Measurements from ENCODE around the gene CHM. TPM values are rescaled to one million over a fixed set of nuclear protein-coding genes. Genes with fewer than 3 reads are reported as not detected.

The CHM gene
- total RNA-seq, 1 donor from 2014 or later: 33.3 TPM

DNA sequence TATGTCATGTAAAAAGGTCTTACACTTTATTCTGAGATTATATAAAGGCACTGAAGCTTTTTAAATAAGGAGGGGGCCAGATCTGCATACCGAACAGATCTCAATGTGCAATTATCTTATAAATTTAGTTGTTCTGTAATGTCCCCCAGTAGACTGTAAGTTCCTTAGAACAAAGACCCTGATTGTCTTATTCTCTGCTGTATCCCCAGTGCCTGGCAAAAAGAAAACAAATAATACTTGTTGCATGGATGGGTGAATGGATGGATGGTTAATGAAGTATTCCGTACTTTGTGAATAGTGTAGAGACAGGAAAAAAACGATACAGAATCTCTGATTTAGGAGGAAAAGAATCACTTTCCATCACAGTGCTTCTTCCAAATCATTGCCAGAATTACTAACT, 141.5 kb downstream of the CHM start:
- no peak overlapping the region for H3K27ac ChIP-seq (ENCODE audit: low read depth, low read length)
- peaks cover 2% of the 10 kb centered on the region for H3K36me3 ChIP-seq (ENCODE audit: insufficient read depth, low read length)
- no peaks in the 10 kb centered on the region for H3K4me1 ChIP-seq (ENCODE audit: insufficient read depth, low read length)
- Mint-ChIP-seq H3K4me1 (ENCODE audit: low read depth, unreplicated experiment) (no peaks in the 10 kb centered on the region), H3K9me3 (ENCODE audit: unreplicated experiment) (no peaks in the 10 kb centered on the region), H3K4me3 (ENCODE audit: unreplicated experiment) (no peak overlapping the region), H3K27ac (ENCODE audit: unreplicated experiment) (no peak overlapping the region), H3K36me3 (ENCODE audit: low read depth, unreplicated experiment) (no peaks in the 10 kb centered on the region), H3K27me3 (ENCODE audit: low read depth, unreplicated experiment) (no peaks in the 10 kb centered on the region)
- no peak overlapping the region for H3K4me2 ChIP-seq (ENCODE audit: low read length)
- no peaks in the 10 kb centered on the region for H3K79me2 ChIP-seq (ENCODE audit: insufficient read depth, low read length)
- H3K9ac ChIP-seq (ENCODE audit: low read length): no peak overlapping the region
- peaks cover 3% of the 10 kb centered on the region for H4K20me1 ChIP-seq (ENCODE audit: insufficient read depth, low read length)
- no peak overlapping the region for H2AFZ ChIP-seq (ENCODE audit: low read depth, low read length)
- DNase-seq (ENCODE audit: low read depth) (no peak), FAIRE-seq (peak; percentile 52)
- H3K4me3 ChIP-seq (ENCODE audit: insufficient read depth, low read depth, low read length): no peak overlapping the region
- TF ChIP-seq, protein P1, sequence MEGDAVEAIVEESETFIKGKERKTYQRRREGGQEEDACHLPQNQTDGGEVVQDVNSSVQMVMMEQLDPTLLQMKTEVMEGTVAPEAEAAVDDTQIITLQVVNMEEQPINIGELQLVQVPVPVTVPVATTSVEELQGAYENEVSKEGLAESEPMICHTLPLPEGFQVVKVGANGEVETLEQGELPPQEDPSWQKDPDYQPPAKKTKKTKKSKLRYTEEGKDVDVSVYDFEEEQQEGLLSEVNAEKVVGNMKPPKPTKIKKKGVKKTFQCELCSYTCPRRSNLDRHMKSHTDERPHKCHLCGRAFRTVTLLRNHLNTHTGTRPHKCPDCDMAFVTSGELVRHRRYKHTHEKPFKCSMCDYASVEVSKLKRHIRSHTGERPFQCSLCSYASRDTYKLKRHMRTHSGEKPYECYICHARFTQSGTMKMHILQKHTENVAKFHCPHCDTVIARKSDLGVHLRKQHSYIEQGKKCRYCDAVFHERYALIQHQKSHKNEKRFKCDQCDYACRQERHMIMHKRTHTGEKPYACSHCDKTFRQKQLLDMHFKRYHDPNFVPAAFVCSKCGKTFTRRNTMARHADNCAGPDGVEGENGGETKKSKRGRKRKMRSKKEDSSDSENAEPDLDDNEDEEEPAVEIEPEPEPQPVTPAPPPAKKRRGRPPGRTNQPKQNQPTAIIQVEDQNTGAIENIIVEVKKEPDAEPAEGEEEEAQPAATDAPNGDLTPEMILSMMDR (IDR thresholded peaks at IDR 0.05; ENCODE audit: insufficient read depth, low read depth, low read length): no peak
- no peak for TF ChIP-seq EZH2 (IDR thresholded peaks at IDR 0.05; ENCODE audit: insufficient read depth, low read length)
- H3K9me3 ChIP-seq (ENCODE audit: insufficient read depth, low read depth, low read length): no peaks in the 10 kb centered on the region
- no peaks in the 10 kb centered on the region for H3K27me3 ChIP-seq (ENCODE audit: insufficient read depth, low read length)

DNA sequence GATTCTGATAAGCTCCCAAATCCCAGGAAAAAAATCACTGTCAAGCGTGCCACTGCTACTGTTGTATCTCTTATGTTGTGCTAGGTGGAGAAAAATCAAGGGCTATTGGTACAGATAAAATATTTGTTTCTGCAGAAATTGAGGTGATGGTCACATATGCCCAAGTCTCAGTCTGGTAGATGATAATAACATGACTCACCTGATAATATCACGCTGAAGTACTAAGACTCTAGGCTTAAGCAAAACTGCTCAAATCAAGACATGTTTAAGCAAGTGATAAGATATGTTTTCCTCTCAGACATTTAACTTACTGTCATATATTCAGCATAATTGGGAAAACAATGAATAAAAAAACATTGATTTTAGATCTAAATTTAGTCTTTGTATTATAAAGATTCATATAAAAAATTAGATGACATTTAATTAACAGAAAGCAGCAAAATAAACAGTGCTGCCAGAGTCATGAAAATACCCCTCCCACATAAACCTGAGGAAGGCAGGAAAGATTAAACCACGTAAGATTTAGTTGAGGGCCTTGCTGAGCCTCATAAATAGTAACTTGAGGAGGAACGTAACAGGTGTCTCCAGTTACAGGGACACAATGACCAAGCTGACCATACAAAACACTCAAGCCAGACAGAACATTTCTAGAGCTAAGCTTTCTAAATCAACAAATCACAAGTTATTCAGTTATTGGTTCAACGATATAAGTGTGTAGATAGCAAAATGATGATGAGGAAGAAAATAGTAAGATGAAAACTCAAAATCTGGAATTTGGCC, 143.5 kb downstream of the CHM start:
- Mint-ChIP-seq H3K4me1 (ENCODE audit: low read depth, unreplicated experiment) (no peaks in the 10 kb centered on the region), H3K27ac (ENCODE audit: unreplicated experiment) (no peak overlapping the region), H3K9me3 (ENCODE audit: unreplicated experiment) (no peaks in the 10 kb centered on the region), H3K4me3 (ENCODE audit: unreplicated experiment) (no peak overlapping the region), H3K27me3 (ENCODE audit: low read depth, unreplicated experiment) (no peaks in the 10 kb centered on the region), H3K36me3 (ENCODE audit: low read depth, unreplicated experiment) (no peaks in the 10 kb centered on the region)
- DNase-seq (ENCODE audit: low read depth) (no peak), FAIRE-seq (no peak)
- H3K27me3 ChIP-seq (ENCODE audit: insufficient read depth, low read length): no peaks in the 10 kb centered on the region
- no peak overlapping the region for H2AFZ ChIP-seq (ENCODE audit: low read depth, low read length)
- no peaks in the 10 kb centered on the region for H3K79me2 ChIP-seq (ENCODE audit: insufficient read depth, low read length)
- H3K36me3 ChIP-seq (ENCODE audit: insufficient read depth, low read length): no peaks in the 10 kb centered on the region
- no peaks in the 10 kb centered on the region for H3K9me3 ChIP-seq (ENCODE audit: insufficient read depth, low read depth, low read length)
- no peak overlapping the region for H3K4me3 ChIP-seq (ENCODE audit: insufficient read depth, low read depth, low read length)
- TF ChIP-seq, protein P1 (IDR thresholded peaks at IDR 0.05; ENCODE audit: insufficient read depth, low read depth, low read length): no peak
- TF ChIP-seq EZH2 (IDR thresholded peaks at IDR 0.05; ENCODE audit: insufficient read depth, low read length): no peak
- peaks cover 3% of the 10 kb centered on the region for H4K20me1 ChIP-seq (ENCODE audit: insufficient read depth, low read length)
- no peak overlapping the region for H3K9ac ChIP-seq (ENCODE audit: low read length)
- no peak overlapping the region for H3K27ac ChIP-seq (ENCODE audit: low read depth, low read length)
- H3K4me1 ChIP-seq (ENCODE audit: insufficient read depth, low read length): no peaks in the 10 kb centered on the region
- H3K4me2 ChIP-seq (ENCODE audit: low read length): no peak overlapping the region
